ENCODE results near the gene RALY.

DNA sequence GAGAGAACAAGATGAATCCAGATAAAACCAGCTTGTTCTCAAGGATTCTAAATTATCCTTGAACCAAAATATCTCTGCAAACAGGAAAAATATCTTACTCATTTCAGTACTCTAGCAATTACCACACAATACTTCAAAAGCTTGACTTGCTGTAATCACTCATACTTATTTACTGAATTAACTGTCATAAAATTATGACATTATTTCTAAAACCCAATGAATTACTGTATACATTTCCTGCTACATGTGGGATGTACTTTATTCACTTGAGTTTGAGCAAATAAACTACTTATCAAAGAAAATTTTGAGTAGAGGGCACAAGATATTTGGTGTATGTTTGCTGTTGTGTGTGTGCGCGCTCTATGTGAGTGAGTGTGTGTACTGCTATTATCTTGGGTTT, 108.6 kb downstream of the RALY start:
- TF ChIP-seq, protein P1, sequence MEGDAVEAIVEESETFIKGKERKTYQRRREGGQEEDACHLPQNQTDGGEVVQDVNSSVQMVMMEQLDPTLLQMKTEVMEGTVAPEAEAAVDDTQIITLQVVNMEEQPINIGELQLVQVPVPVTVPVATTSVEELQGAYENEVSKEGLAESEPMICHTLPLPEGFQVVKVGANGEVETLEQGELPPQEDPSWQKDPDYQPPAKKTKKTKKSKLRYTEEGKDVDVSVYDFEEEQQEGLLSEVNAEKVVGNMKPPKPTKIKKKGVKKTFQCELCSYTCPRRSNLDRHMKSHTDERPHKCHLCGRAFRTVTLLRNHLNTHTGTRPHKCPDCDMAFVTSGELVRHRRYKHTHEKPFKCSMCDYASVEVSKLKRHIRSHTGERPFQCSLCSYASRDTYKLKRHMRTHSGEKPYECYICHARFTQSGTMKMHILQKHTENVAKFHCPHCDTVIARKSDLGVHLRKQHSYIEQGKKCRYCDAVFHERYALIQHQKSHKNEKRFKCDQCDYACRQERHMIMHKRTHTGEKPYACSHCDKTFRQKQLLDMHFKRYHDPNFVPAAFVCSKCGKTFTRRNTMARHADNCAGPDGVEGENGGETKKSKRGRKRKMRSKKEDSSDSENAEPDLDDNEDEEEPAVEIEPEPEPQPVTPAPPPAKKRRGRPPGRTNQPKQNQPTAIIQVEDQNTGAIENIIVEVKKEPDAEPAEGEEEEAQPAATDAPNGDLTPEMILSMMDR (IDR thresholded peaks at IDR 0.05), result no peak
- TF ChIP-seq POLR2A (IDR thresholded peaks at IDR 0.05), result no peak

Data from testis (tissue), 2 donors.